ENCODE measurements around the gene PKMYT1. TPM values are rescaled to one million over a fixed set of nuclear protein-coding genes. Genes with fewer than 3 reads are reported as not detected.

Gene PKMYT1
- polyA plus RNA-seq, 2 of the 4 experiments (the other 2 are of a cell fraction): 10.5 to 50.5 TPM

- no peak for TF ChIP-seq ELK1 (IDR thresholded peaks at IDR 0.05; ENCODE audit: low read depth, low read length)
- TF ChIP-seq HEYL (CRISPR knock-in tag; IDR thresholded peaks at IDR 0.05): no peak
- no peak for TF ChIP-seq MAZ (IDR thresholded peaks at IDR 0.05; ENCODE audit: borderline replicate concordance, low read depth, low read length)
- peak; percentile 83 to 87 for TF ChIP-seq JUN (IDR thresholded peaks at IDR 0.05)
- no peak for TF ChIP-seq ZSCAN20 (CRISPR knock-in tag; IDR thresholded peaks at IDR 0.05)
- TF ChIP-seq HES2 (IDR thresholded peaks at IDR 0.05): no peak
- TF ChIP-seq MYC (IDR thresholded peaks at IDR 0.05; ENCODE audit: borderline replicate concordance, low read length): 0 out of 2 replicates have a peak, but pooled peaks have one; percentile 54
- TF ChIP-seq CBX2 (IDR thresholded peaks at IDR 0.05; ENCODE audit: borderline replicate concordance, low read depth): no peak
- TF ChIP-seq SREBF2 (IDR thresholded peaks at IDR 0.05): no peak
- TF ChIP-seq ATOH8 (CRISPR knock-in tag; IDR thresholded peaks at IDR 0.05; ENCODE audit: low read depth): 0 out of 2 replicates have a peak, but pooled peaks have one; percentile 7
- TF ChIP-seq GATA3 (IDR thresholded peaks at IDR 0.05; ENCODE audit: borderline replicate concordance): peak; percentile 18; the same call in 1 of the 2 replicates
- no peak for TF ChIP-seq RCOR1 (IDR thresholded peaks at IDR 0.05; ENCODE audit: low read depth, low read length)
- no peak for TF ChIP-seq POLR2AphosphoS2 (conservative IDR thresholded peaks at IDR 0.05; ENCODE audit: low read length)
- no peak for TF ChIP-seq FOSB (CRISPR knock-in tag; IDR thresholded peaks at IDR 0.05)
- no peak for TF ChIP-seq BHLHE40 (IDR thresholded peaks at IDR 0.05; ENCODE audit: low read depth, low read length)
- no peak for TF ChIP-seq HOXA7 (CRISPR knock-in tag; IDR thresholded peaks at IDR 0.05)
- TF ChIP-seq CBX8 (IDR thresholded peaks at IDR 0.05): no peak
- no peak for TF ChIP-seq HDAC2 (IDR thresholded peaks at IDR 0.05)
- no peak for TF ChIP-seq RAD21 (conservative IDR thresholded peaks at IDR 0.05 in 1 of 2, IDR thresholded peaks at IDR 0.05 in 1 of 2)
- no peak for TF ChIP-seq ZC3H11A (IDR thresholded peaks at IDR 0.05)
- no peak for TF ChIP-seq KDM5A (IDR thresholded peaks at IDR 0.05)
- no peak for TF ChIP-seq TP53 (CRISPR knock-in tag; IDR thresholded peaks at IDR 0.05)
- TF ChIP-seq BCL3 (IDR thresholded peaks at IDR 0.05): peak; percentile 89; the same call in 2 of the 3 replicates
- no peak for TF ChIP-seq JUNB (IDR thresholded peaks at IDR 0.05)
- TF ChIP-seq CHD4 (IDR thresholded peaks at IDR 0.05; ENCODE audit: borderline replicate concordance): no peak
- TF ChIP-seq ZFP36 (IDR thresholded peaks at IDR 0.05; ENCODE audit: borderline replicate concordance, partially characterized antibody): peak; percentile 96
- peak; percentile 42 for TF ChIP-seq MAX (IDR thresholded peaks at IDR 0.05)
- peak; percentile 92 for TF ChIP-seq POLR2A (IDR thresholded peaks at IDR 0.05; ENCODE audit: low read length)
- no peak for TF ChIP-seq NFE2L2 (conservative IDR thresholded peaks at IDR 0.05; ENCODE audit: low read length)
- no peak for TF ChIP-seq CHD2 (IDR thresholded peaks at IDR 0.05; ENCODE audit: low read length, partially characterized antibody)
Measured at GRCh38 chr16:2980227-2981176, at the start of gene PKMYT1 (continued).

Data from A549 (cell line).